22Rv1 (cell line): ENCODE measurements around the gene CASP10.

ENCODE experiments used
- ZFX ChIP-seq: fragments of 450-650 bp; IDR thresholded peaks from 2 replicates; pipeline ENCODE4 v1.6.1; 2017; ENCODE audit warnings: antibody characterized with exemption, borderline replicate concordance
- TF ChIP-seq, protein P1 (sequence below): fragments of 450-650 bp; IDR thresholded peaks from 2 replicates; pipeline ENCODE4 v1.5.1; 2017; ENCODE audit warnings: mild to moderate bottlenecking

DNA sequence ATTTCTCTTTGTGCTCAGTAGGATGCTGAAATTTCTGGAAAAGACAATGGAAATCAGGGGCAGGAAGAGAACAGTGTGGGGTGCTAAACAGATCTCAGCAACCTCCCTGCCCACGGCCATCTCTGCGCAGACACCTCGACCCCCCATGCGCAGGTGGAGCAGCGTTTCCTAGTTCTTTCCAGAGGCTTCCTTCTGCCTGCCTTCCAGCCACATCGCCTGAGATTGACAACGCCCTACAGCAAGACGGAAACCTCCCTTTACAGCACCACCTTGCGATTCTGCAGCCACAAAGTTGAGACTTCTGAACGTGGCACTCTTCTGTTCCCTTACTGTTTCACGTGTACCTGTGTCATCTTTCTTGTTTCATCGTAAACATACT is 46.0 kb downstream of the CASP10 start:
- TF ChIP-seq, protein P1, sequence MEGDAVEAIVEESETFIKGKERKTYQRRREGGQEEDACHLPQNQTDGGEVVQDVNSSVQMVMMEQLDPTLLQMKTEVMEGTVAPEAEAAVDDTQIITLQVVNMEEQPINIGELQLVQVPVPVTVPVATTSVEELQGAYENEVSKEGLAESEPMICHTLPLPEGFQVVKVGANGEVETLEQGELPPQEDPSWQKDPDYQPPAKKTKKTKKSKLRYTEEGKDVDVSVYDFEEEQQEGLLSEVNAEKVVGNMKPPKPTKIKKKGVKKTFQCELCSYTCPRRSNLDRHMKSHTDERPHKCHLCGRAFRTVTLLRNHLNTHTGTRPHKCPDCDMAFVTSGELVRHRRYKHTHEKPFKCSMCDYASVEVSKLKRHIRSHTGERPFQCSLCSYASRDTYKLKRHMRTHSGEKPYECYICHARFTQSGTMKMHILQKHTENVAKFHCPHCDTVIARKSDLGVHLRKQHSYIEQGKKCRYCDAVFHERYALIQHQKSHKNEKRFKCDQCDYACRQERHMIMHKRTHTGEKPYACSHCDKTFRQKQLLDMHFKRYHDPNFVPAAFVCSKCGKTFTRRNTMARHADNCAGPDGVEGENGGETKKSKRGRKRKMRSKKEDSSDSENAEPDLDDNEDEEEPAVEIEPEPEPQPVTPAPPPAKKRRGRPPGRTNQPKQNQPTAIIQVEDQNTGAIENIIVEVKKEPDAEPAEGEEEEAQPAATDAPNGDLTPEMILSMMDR, result no peak
- no peak for TF ChIP-seq ZFX
